HepG2 (cell line): ENCODE results near the gene ATP6V0A1. TPM values are rescaled to one million over a fixed set of nuclear protein-coding genes. Genes with fewer than 3 reads are reported as not detected.

Experiments used
- CAMTA2 ChIP-seq: sonication (generic); formaldehyde crosslinking; IDR thresholded peaks from 2 replicates; pipeline ENCODE4 v1.4.0; 2020; ENCODE audit warnings: mild to moderate bottlenecking, missing genetic modification reagents, borderline replicate concordance
- CBX1 ChIP-seq: IDR thresholded peaks from one replicate; pipeline ENCODE4 v1.6.1; 2016; ENCODE audit warnings: antibody characterized with exemption, low read depth
- CENPX ChIP-seq: sonication (generic); formaldehyde crosslinking; IDR thresholded peaks from 2 replicates; pipeline ENCODE4 v1.9.0; 2021; ENCODE audit warnings: mild to moderate bottlenecking, missing genetic modification reagents, moderate library complexity
- GABPA ChIP-seq, 2 experiments: IDR thresholded peaks; 2 replicates each; pipeline ENCODE4 v1.6.1; 2011 to 2016; ENCODE audit warnings: low read depth in 2 of 2, low read length in 1 of 2, missing biosample characterization in 1 of 2, missing genetic modification characterization in 1 of 2
- KLF12 ChIP-seq: sonication (generic); formaldehyde crosslinking; IDR thresholded peaks from 2 replicates; pipeline ENCODE4 v1.4.0; 2020; ENCODE audit warnings: missing genetic modification reagents, borderline replicate concordance
- MBNL3 ChIP-seq: fragments of 250-450 bp; sonication (Bioruptor Pico); conservative IDR thresholded peaks from 2 replicates; pipeline ENCODE4 v1.8.0; 2022; ENCODE audit warnings: mild to moderate bottlenecking, inconsistent platforms
- MED13 ChIP-seq: sonication (generic); formaldehyde crosslinking; IDR thresholded peaks from 2 replicates; pipeline ENCODE4 v1.5.0; 2020; ENCODE audit warnings: missing genetic modification reagents
- NPAS2 ChIP-seq: sonication (generic); formaldehyde crosslinking; IDR thresholded peaks from 2 replicates; pipeline ENCODE4 v1.8.0; 2022; ENCODE audit warnings: mild to moderate bottlenecking, missing genetic modification reagents, borderline replicate concordance
- NR2F2 ChIP-seq: IDR thresholded peaks from 2 replicates; pipeline ENCODE4 v1.6.1; 2012; ENCODE audit warnings: low read depth, inconsistent platforms, borderline replicate concordance
- RAD51 ChIP-seq: fragments of 450-650 bp; IDR thresholded peaks from 2 replicates; pipeline ENCODE4 v1.6.1; 2016; ENCODE audit warnings: borderline replicate concordance
- SIX4 ChIP-seq: sonication (generic); formaldehyde crosslinking; IDR thresholded peaks from 2 replicates; pipeline ENCODE4 v1.4.0; 2020; ENCODE audit warnings: missing genetic modification reagents
- SOX6 ChIP-seq, 2 experiments: fragments of 450-650 bp in 1 of 2; sonication (generic) in 1 of 2; formaldehyde crosslinking in 1 of 2; IDR thresholded peaks; 2 replicates each; pipeline versions ENCODE4 v1.4.0 to v1.6.1; 2017 to 2020; ENCODE audit warnings: antibody characterized with exemption in 1 of 2, mild to moderate bottlenecking in 1 of 2, missing genetic modification reagents in 1 of 2
- SUZ12 ChIP-seq: fragments of 150-350 bp; IDR thresholded peaks from 2 replicates; pipeline ENCODE4 v1.6.1; 2014; ENCODE audit warnings: low read depth, low read length
- ZBTB21 ChIP-seq: sonication (generic); formaldehyde crosslinking; IDR thresholded peaks from 2 replicates; pipeline ENCODE4 v1.4.0; 2020; ENCODE audit warnings: missing genetic modification reagents
- ZBTB7B ChIP-seq: sonication (generic); formaldehyde crosslinking; IDR thresholded peaks from 2 replicates; pipeline ENCODE4 v1.4.0; 2020; ENCODE audit warnings: missing genetic modification reagents
- ZKSCAN5 ChIP-seq: sonication (generic); formaldehyde crosslinking; IDR thresholded peaks from 2 replicates; pipeline ENCODE4 v1.5.1; 2020; ENCODE audit warnings: mild to moderate bottlenecking, missing genetic modification reagents
- ZNF30 ChIP-seq: sonication (generic); formaldehyde crosslinking; IDR thresholded peaks from 2 replicates; pipeline ENCODE4 v1.5.0; 2020; ENCODE audit warnings: mild to moderate bottlenecking, missing genetic modification reagents
- ZNF335 ChIP-seq: sonication (generic); formaldehyde crosslinking; IDR thresholded peaks from 2 replicates; pipeline ENCODE4 v1.4.0; 2020; ENCODE audit warnings: missing genetic modification reagents
- ZNF468 ChIP-seq: sonication (generic); formaldehyde crosslinking; IDR thresholded peaks from 2 replicates; pipeline ENCODE4 v1.8.0; 2022; ENCODE audit warnings: mild to moderate bottlenecking, moderate library complexity, missing genetic modification reagents
- ZNF530 ChIP-seq: sonication (generic); formaldehyde crosslinking; IDR thresholded peaks from 2 replicates; pipeline ENCODE4 v1.5.0; 2020; ENCODE audit warnings: low read depth, mild to moderate bottlenecking, missing genetic modification reagents
- ZNF549 ChIP-seq: sonication (generic); formaldehyde crosslinking; IDR thresholded peaks from 2 replicates; pipeline ENCODE4 v1.5.0; 2020; ENCODE audit warnings: missing genetic modification reagents
- ZNF709 ChIP-seq: sonication (generic); formaldehyde crosslinking; IDR thresholded peaks from 2 replicates; pipeline ENCODE4 v1.5.0; 2020; ENCODE audit warnings: mild to moderate bottlenecking, missing genetic modification reagents
- ZSCAN31 ChIP-seq: sonication (generic); formaldehyde crosslinking; IDR thresholded peaks from 2 replicates; pipeline ENCODE4 v1.5.0; 2020; ENCODE audit warnings: low read depth, mild to moderate bottlenecking, missing genetic modification reagents
- polyA plus RNA-seq, 8 experiments: library from polyadenylated mRNA; depleted of rRNA in 3 of 8; stranded (reverse) in 7 of 8; unstranded in 1 of 8; fragments of >200 nt; fragmentation: Illumina TruSeq in 4 of 8; extraction: Trizol in 4 of 8; gene quantifications; 2 replicates each; pipeline versions ENCODE4 v1.2.1 to v1.2.3, GENCODE V29; 2011 to 2016; ENCODE audit warnings: low read depth in 4 of 8, missing spikeins in 1 of 8, mixed read lengths in 1 of 8; ENCODE audit not compliant: insufficient read depth in 1 of 8
- total RNA-seq, 5 experiments: library from RNA; depleted of rRNA; stranded (reverse); fragments of >200 nt; fragmentation: Illumina TruSeq; extraction: Trizol; gene quantifications; 2 replicates each; pipeline ENCODE4 v1.2.3, GENCODE V29; 2016; ENCODE audit warnings: low read depth in 1 of 5
- TF ChIP-seq, protein P1 (sequence below): sonication (generic); formaldehyde crosslinking; IDR thresholded peaks from 2 replicates; pipeline ENCODE4 v1.5.0; 2020; ENCODE audit warnings: missing genetic modification reagents, mild to moderate bottlenecking, borderline replicate concordance
- TF ChIP-seq, protein P2 (sequence below): sonication (generic); formaldehyde crosslinking; IDR thresholded peaks from 2 replicates; pipeline ENCODE4 v1.4.0; 2020; ENCODE audit warnings: mild to moderate bottlenecking, missing genetic modification reagents
- TF ChIP-seq, protein P3 (sequence below): sonication (generic); formaldehyde crosslinking; IDR thresholded peaks from 2 replicates; pipeline ENCODE4 v1.4.0; 2020; ENCODE audit warnings: missing genetic modification reagents
- TF ChIP-seq, protein P4 (sequence below): sonication (generic); formaldehyde crosslinking; IDR thresholded peaks from 2 replicates; pipeline ENCODE4 v1.4.0; 2020; ENCODE audit warnings: missing genetic modification reagents
- TF ChIP-seq, protein P5 (sequence below): IDR thresholded peaks from 2 replicates; pipeline ENCODE4 v1.6.1; 2016

The ATP6V0A1 gene
- total and polyA plus RNA-seq, 2 of the 13 experiments (the other 11 are each of a cell fraction or from before 2014, with no cell fraction given), result 27.9 to 54.1 TPM

DNA sequence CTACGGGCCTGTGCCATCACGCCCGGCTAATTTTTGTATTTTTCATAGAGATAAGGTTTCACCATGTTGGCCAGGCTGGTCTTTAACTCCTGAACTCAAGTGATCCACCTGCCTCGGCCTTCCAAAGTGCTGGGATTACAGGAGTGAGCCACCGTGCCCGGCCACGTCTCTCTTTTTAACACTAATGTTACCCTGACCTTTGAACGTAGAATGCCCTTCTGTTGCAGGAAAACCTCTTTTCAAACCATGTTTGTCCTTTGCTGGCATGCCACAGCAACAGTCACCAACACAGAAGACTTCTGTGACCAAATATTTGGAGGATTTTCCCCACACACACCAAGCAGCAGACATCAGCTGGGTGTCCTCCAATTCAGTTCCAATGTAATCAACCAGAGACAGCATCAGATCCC is 86.2 kb downstream of the ATP6V0A1 start (continued):
- TF ChIP-seq SUZ12, result no peak
- TF ChIP-seq, protein P1, sequence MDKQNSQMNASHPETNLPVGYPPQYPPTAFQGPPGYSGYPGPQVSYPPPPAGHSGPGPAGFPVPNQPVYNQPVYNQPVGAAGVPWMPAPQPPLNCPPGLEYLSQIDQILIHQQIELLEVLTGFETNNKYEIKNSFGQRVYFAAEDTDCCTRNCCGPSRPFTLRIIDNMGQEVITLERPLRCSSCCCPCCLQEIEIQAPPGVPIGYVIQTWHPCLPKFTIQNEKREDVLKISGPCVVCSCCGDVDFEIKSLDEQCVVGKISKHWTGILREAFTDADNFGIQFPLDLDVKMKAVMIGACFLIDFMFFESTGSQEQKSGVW (CRISPR knock-in tag), result no peak
- no peak for TF ChIP-seq ZNF709 (CRISPR knock-in tag)
- TF ChIP-seq ZKSCAN5 (CRISPR knock-in tag), result no peak
- no peak for TF ChIP-seq ZNF549 (CRISPR knock-in tag)
- no peak for TF ChIP-seq KLF12
- TF ChIP-seq, protein P2, sequence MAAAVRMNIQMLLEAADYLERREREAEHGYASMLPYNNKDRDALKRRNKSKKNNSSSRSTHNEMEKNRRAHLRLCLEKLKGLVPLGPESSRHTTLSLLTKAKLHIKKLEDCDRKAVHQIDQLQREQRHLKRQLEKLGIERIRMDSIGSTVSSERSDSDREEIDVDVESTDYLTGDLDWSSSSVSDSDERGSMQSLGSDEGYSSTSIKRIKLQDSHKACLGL (CRISPR knock-in tag), result no peak
- no peak for TF ChIP-seq ZNF468 (CRISPR knock-in tag)
- no peak for TF ChIP-seq NPAS2 (CRISPR knock-in tag)
- no peak for TF ChIP-seq RAD51
- TF ChIP-seq, protein P3, sequence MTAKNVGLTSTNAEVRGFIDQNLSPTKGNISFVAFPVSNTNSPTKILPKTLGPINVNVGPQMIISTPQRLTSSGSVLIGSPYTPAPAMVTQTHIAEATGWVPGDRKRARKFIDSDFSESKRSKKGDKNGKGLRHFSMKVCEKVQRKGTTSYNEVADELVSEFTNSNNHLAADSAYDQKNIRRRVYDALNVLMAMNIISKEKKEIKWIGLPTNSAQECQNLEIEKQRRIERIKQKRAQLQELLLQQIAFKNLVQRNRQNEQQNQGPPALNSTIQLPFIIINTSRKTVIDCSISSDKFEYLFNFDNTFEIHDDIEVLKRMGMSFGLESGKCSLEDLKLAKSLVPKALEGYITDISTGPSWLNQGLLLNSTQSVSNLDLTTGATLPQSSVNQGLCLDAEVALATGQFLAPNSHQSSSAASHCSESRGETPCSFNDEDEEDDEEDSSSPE (CRISPR knock-in tag), result no peak
- no peak for TF ChIP-seq GABPA (IDR thresholded peaks at IDR 0.05; ENCODE audit: low read depth, low read length)
- TF ChIP-seq GABPA (CRISPR knock-in tag; IDR thresholded peaks at IDR 0.05; ENCODE audit: low read depth), result no peak
- TF ChIP-seq ZSCAN31 (CRISPR knock-in tag), result no peak
- TF ChIP-seq ZNF530 (CRISPR knock-in tag), result no peak
- TF ChIP-seq, protein P4, sequence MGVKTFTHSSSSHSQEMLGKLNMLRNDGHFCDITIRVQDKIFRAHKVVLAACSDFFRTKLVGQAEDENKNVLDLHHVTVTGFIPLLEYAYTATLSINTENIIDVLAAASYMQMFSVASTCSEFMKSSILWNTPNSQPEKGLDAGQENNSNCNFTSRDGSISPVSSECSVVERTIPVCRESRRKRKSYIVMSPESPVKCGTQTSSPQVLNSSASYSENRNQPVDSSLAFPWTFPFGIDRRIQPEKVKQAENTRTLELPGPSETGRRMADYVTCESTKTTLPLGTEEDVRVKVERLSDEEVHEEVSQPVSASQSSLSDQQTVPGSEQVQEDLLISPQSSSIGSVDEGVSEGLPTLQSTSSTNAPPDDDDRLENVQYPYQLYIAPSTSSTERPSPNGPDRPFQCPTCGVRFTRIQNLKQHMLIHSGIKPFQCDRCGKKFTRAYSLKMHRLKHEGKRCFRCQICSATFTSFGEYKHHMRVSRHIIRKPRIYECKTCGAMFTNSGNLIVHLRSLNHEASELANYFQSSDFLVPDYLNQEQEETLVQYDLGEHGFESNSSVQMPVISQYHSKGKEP, result 0 out of 2 replicates have a peak, but pooled peaks have one; percentile 28
- no peak for TF ChIP-seq CENPX
- TF ChIP-seq NR2F2, result no peak
- TF ChIP-seq MED13 (CRISPR knock-in tag), result no peak
- TF ChIP-seq SOX6 (IDR thresholded peaks at IDR 0.05), result no peak
- no peak; the same call in 1 of the 2 replicates for TF ChIP-seq SOX6 (CRISPR knock-in tag; IDR thresholded peaks at IDR 0.05)
- no peak for TF ChIP-seq ZBTB21 (CRISPR knock-in tag)
- no peak for TF ChIP-seq ZBTB7B (CRISPR knock-in tag)
- no peak for TF ChIP-seq CBX1
- TF ChIP-seq MBNL3 (CRISPR knock-in tag), result no peak
- TF ChIP-seq, protein P5, sequence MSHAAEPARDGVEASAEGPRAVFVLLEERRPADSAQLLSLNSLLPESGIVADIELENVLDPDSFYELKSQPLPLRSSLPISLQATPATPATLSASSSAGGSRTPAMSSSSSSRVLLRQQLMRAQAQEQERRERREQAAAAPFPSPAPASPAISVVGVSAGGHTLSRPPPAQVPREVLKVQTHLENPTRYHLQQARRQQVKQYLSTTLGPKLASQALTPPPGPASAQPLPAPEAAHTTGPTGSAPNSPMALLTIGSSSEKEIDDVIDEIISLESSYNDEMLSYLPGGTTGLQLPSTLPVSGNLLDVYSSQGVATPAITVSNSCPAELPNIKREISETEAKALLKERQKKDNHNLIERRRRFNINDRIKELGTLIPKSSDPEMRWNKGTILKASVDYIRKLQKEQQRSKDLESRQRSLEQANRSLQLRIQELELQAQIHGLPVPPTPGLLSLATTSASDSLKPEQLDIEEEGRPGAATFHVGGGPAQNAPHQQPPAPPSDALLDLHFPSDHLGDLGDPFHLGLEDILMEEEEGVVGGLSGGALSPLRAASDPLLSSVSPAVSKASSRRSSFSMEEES (CRISPR knock-in tag), result no peak
- TF ChIP-seq ZNF335 (CRISPR knock-in tag), result no peak; the same call in 1 of the 2 replicates
- TF ChIP-seq ZNF30 (CRISPR knock-in tag), result no peak
- no peak for TF ChIP-seq CAMTA2 (CRISPR knock-in tag)
- TF ChIP-seq SIX4 (CRISPR knock-in tag), result no peak
